GM19238 (cell line): ENCODE data around the gene GBX2.
A peak's percentile ranks its signal among the peaks of the same experiment; 100 is the strongest.

ENCODE experiments used
- DNase-seq: peaks from one replicate; pipeline ENCODE4 v3.0.0; 2011; ENCODE audit warnings: low spot score; ENCODE audit not compliant: insufficient read length

GBX2 gene

GRCh38 chr2:236180831-236181453 is 12.8 kb upstream of the GBX2 start:
- no peak for DNase-seq

GRCh38 chr2:236180076-236180816 is 12.1 kb upstream of the GBX2 start:
- DNase-seq = no peak

GRCh38 chr2:236179236-236180075 is 11.3 kb upstream of the GBX2 start:
- no peak for DNase-seq

- no peak for DNase-seq
Observed at GRCh38 chr2:236178890-236179235, 10.7 kb upstream of the GBX2 start.

- peak; percentile 53 for DNase-seq
Observed at GRCh38 chr2:236177967-236178889, 10.0 kb upstream of the GBX2 start.

- DNase-seq = no peak
Observed at GRCh38 chr2:236177604-236177966, 9.4 kb upstream of the GBX2 start.

GRCh38 chr2:236176951-236177350 is 8.8 kb upstream of the GBX2 start:
- no peak for DNase-seq

GRCh38 chr2:236176417-236176816 is 8.2 kb upstream of the GBX2 start:
- no peak for DNase-seq

- DNase-seq = no peak
Observed at GRCh38 chr2:236175548-236176150, 7.5 kb upstream of the GBX2 start.

GRCh38 chr2:236173729-236174607 is 5.8 kb upstream of the GBX2 start:
- no peak for DNase-seq

GRCh38 chr2:236173036-236173728 is 5.0 kb upstream of the GBX2 start:
- DNase-seq = no peak

- DNase-seq = no peak
Observed at GRCh38 chr2:236172255-236173035, 4.3 kb upstream of the GBX2 start.

- DNase-seq = no peak
Observed at GRCh38 chr2:236171680-236172254, 3.6 kb upstream of the GBX2 start.

GRCh38 chr2:236171181-236171679 is 3.0 kb upstream of the GBX2 start:
- no peak for DNase-seq

- DNase-seq = no peak
Observed at GRCh38 chr2:236170590-236171165, 2.5 kb upstream of the GBX2 start.

GRCh38 chr2:236169741-236170589 is 1.8 kb upstream of the GBX2 start:
- DNase-seq = no peak
